NCI-H446 (cell line): ENCODE data around the gene HAUS1.
"Not testable (repeated sequence)": the region's sequence is repeated elsewhere in the genome, so short reads cannot be mapped to it uniquely, and the experiment has no call there.

Source experiments
- DNase-seq, 2 experiments: peaks; one replicate each; lab custom pipeline; 2025; lab: John Stamatoyannopoulos, UW

Gene HAUS1

GRCh38 chr18:46104128-46104911, at the start of gene HAUS1:
HAUS1 (plus strand) TSS chr18:46104385; CDS start chr18:46104412, 27 bp downstream.
- DNase-seq: peak; percentile 75 to 94

GRCh38 chr18:46054956-46055837, 49.0 kb upstream of the HAUS1 start:
- DNase-seq: no peak

- no peak for DNase-seq
These were observed 48.4 kb upstream of the HAUS1 start for GRCh38 chr18:46055838-46056230.

GRCh38 chr18:46060359-46060841, 43.8 kb upstream of the HAUS1 start:
- DNase-seq: no peak

- no peak for DNase-seq
These were observed 42.8 kb upstream of the HAUS1 start for GRCh38 chr18:46061387-46061786.

- DNase-seq: no peak
These were observed 42.4 kb upstream of the HAUS1 start for GRCh38 chr18:46061796-46062195.

- no peak for DNase-seq
These were observed 41.4 kb upstream of the HAUS1 start for GRCh38 chr18:46062781-46063180.

- no peak for DNase-seq
These were observed 36.7 kb upstream of the HAUS1 start for GRCh38 chr18:46067438-46068007.

- DNase-seq: no peak
These were observed 35.4 kb upstream of the HAUS1 start for GRCh38 chr18:46068763-46069162.

GRCh38 chr18:46069524-46069923, 34.7 kb upstream of the HAUS1 start:
- no peak for DNase-seq

GRCh38 chr18:46070232-46070631, 34.0 kb upstream of the HAUS1 start:
- no peak for DNase-seq

GRCh38 chr18:46070815-46071652, 33.2 kb upstream of the HAUS1 start:
- no peak for DNase-seq

GRCh38 chr18:46071653-46072375, 32.4 kb upstream of the HAUS1 start, which contains the start of gene PSTPIP2:
PSTPIP2 (minus strand) TSS chr18:46072260; CDS start chr18:46072188, 72 bp downstream.
- DNase-seq: no peak

- DNase-seq: no peak
These were observed 31.8 kb upstream of the HAUS1 start for GRCh38 chr18:46072376-46072867.

- no peak for DNase-seq
These were observed 31.2 kb upstream of the HAUS1 start for GRCh38 chr18:46072959-46073358.

GRCh38 chr18:46073474-46074331, 30.5 kb upstream of the HAUS1 start:
- DNase-seq: peak; percentile 15 to 65

GRCh38 chr18:46079336-46079735, 24.8 kb upstream of the HAUS1 start:
- no peak for DNase-seq

- DNase-seq: no peak
These were observed 24.0 kb upstream of the HAUS1 start for GRCh38 chr18:46080156-46080555.

GRCh38 chr18:46084431-46084830, 19.8 kb upstream of the HAUS1 start:
- DNase-seq: no peak

GRCh38 chr18:46088501-46088900, 15.7 kb upstream of the HAUS1 start:
- DNase-seq: not testable (repeated sequence)
